B cell (primary cell): ENCODE measurements around the gene TTC27.

ENCODE experiments used
- CTCF ChIP-seq: fragments of 200-600 bp; IDR thresholded peaks from one replicate; pipeline ENCODE4 v1.8.0; 2022; ENCODE audit warnings: antibody characterized with exemption, mild to moderate bottlenecking
- EZH2 ChIP-seq: IDR thresholded peaks from 2 replicates; pipeline ENCODE4 v1.6.1; 2012; ENCODE audit warnings: borderline replicate concordance, low read depth, mild to moderate bottlenecking, moderate library complexity, low read length; ENCODE audit not compliant: insufficient read depth, poor library complexity, severe bottlenecking

GRCh38 chr2:32746669-32747068 is 118.8 kb downstream of the TTC27 start:
- no peak for TF ChIP-seq CTCF
- TF ChIP-seq EZH2, result no peak
